NT2/D1 (cell line): Measurements from ENCODE around the gene KCNJ15.

Experiments
- SUZ12 ChIP-seq: IDR thresholded peaks from 2 replicates; pipeline ENCODE4 v1.6.1; 2011; ENCODE audit not compliant: insufficient read length, insufficient read depth; ENCODE audit errors: extremely low read depth
- YY1 ChIP-seq: IDR thresholded peaks from 2 replicates; pipeline ENCODE4 v1.6.1; 2011; ENCODE audit not compliant: insufficient read length, insufficient read depth
- ZNF274 ChIP-seq: IDR thresholded peaks from 2 replicates; pipeline ENCODE4 v1.6.1; 2011; ENCODE audit warnings: mild to moderate bottlenecking, low read depth, low read length

GRCh38 chr21:38326899-38327298 lies 70.1 kb downstream of the KCNJ15 start:
- no peak for TF ChIP-seq ZNF274
- no peak for TF ChIP-seq SUZ12
- no peak for TF ChIP-seq YY1
